Heart right ventricle (tissue), 16 donors: ENCODE results near the gene UPP2. TPM values are rescaled to one million over a fixed set of nuclear protein-coding genes. Genes with fewer than 3 reads are reported as not detected.

ENCODE experiments used
- ATAC-seq, 8 donors: fragments of 200-7000 bp; cut with Tn5 transposase; one replicate each; pipeline ENCODE4 v1.9.1; 2020; ENCODE audit warnings: mild to moderate bottlenecking in 8 of 8, moderate library complexity in 8 of 8, moderate number of reproducible peaks in 1 of 8
- DNase-seq, 2 donors: peaks; one replicate each; pipeline ENCODE4 v3.0.0-alpha.2; 2020
- H3K27ac ChIP-seq, 10 donors: fragments of 200-600 bp; sonication (generic) in 2 of 10; one replicate each; pipeline versions ENCODE4 v1.5.0 to v1.8.0; 2020 to 2022; ENCODE audit warnings: mild to moderate bottlenecking in 3 of 10
- H3K27me3 ChIP-seq, 7 donors: fragments of 200-600 bp; one replicate each; pipeline ENCODE4 v1.8.0; 2021 to 2022; ENCODE audit warnings: mild to moderate bottlenecking in 2 of 7
- H3K36me3 ChIP-seq, 9 donors: fragments of 200-600 bp; sonication (generic) in 1 of 9; one replicate each; pipeline versions ENCODE4 v1.5.0 to v1.8.0; 2020 to 2022; ENCODE audit warnings: mild to moderate bottlenecking in 2 of 9
- H3K4me1 ChIP-seq, 9 donors: fragments of 200-600 bp; sonication (generic) in 1 of 9; one replicate each; pipeline versions ENCODE4 v1.5.0 to v1.8.0; 2020 to 2022; ENCODE audit warnings: mild to moderate bottlenecking in 4 of 9
- H3K4me3 ChIP-seq, 10 donors: fragments of 200-600 bp; sonication (generic) in 2 of 10; one replicate each; pipeline versions ENCODE4 v1.5.0 to v1.8.0; 2020 to 2022; ENCODE audit warnings: mild to moderate bottlenecking in 7 of 10, moderate library complexity in 2 of 10
- H3K9me3 ChIP-seq, 11 donors: fragments of 200-600 bp in 10 of 11; sonication (generic) in 2 of 11; one replicate each; pipeline versions ENCODE4 v1.5.0 to v1.8.0; 2013 to 2022; ENCODE audit warnings: mild to moderate bottlenecking in 2 of 11, control low read depth in 1 of 11, moderate library complexity in 1 of 11
- WGBS, 2 donors: extraction: QIAGEN DNeasy Blood & Tissue Kit; methylation state at CpG; one replicate each; pipeline ENCODE4 v1.1.7; 2013; ENCODE audit warnings: inconsistent platforms in 1 of 2; 5-methylcytosine and 5-hydroxymethylcytosine counted together
- intact Hi-C, 10 donors: fragments of 100-400 bp; cut with DNase I; formaldehyde crosslinking; loops; one replicate each; pipeline versions ENCODE4 v1.11.1 to v1.14.2; 2022
- polyA plus RNA-seq, 2 donors: library from polyadenylated mRNA; stranded (reverse); fragments of 200-250 nt; gene quantifications; one replicate each; pipeline ENCODE4 v1.2.3, GENCODE V29; 2013
- total RNA-seq, 10 donors: library from RNA; stranded (reverse); fragmentation: NEBNext Ultra II Directional in 3 of 10; extraction: Animal tissue kit (Norgen Biotek cat#: 25700) in 3 of 10; gene quantifications; one replicate each; pipeline versions ENCODE4 v1.2.1 to v1.2.4, GENCODE V29; 2021 to 2023
- TF ChIP-seq, protein P1 (sequence below), 9 donors: fragments of 200-600 bp; sonication (generic) in 2 of 9; IDR thresholded peaks; one replicate each; pipeline versions ENCODE4 v1.5.0 to v1.8.0; 2021 to 2022; ENCODE audit warnings: antibody characterized with exemption in 9 of 9, mild to moderate bottlenecking in 5 of 9, moderate library complexity in 1 of 9
- donor health status: Arrhythmogenic right ventricular cardiomyopathy.
- donor health status: ischemic (EF 13 %, LVEDD 7.1; RV severe dilation, severe dysfunction).
- donor health status: healthy with polysubstance abuse.
- donor health status: DM: no; HTN: yes; CAD: no.
- donor health status: DM: no; HTN: no; CAD: no.
- donor health status: ischemic (EF 25% LVEDD 6.9; RV normal size, moderate dysfunction).
- donor health status: ischemic (EF 25% LVEDD 5.7; RV mildly dilated, moderate dysfunction).
- donor health status: healthy.
- donor health status: DM: yes; HTN: yes; CAD: no.
- donor health status: Ischemic cardiomyopathy.
- donor health status: ischemic (EF 35%, LVEDD 5.7; RV mildly dilated, moderate dysfunction).
- donor health status: nonischemic (EF 11% LVEDD 7.7; RV severe dilation, severe dysfunction).
- donor health status: DM: yes; HTN: yes; CAD: no.
- donor health status: PGD.
- donor health status: ischemic (EF 29% LVEDD 5.4; RV normal size, mild dysfunction).
- donor health status: nonischemic (EF 23%, LVEDD 6.1; RV moderate dilation, normal function).

UPP2 gene
- total and polyA plus RNA-seq, 12 donors, result not detected

DNA sequence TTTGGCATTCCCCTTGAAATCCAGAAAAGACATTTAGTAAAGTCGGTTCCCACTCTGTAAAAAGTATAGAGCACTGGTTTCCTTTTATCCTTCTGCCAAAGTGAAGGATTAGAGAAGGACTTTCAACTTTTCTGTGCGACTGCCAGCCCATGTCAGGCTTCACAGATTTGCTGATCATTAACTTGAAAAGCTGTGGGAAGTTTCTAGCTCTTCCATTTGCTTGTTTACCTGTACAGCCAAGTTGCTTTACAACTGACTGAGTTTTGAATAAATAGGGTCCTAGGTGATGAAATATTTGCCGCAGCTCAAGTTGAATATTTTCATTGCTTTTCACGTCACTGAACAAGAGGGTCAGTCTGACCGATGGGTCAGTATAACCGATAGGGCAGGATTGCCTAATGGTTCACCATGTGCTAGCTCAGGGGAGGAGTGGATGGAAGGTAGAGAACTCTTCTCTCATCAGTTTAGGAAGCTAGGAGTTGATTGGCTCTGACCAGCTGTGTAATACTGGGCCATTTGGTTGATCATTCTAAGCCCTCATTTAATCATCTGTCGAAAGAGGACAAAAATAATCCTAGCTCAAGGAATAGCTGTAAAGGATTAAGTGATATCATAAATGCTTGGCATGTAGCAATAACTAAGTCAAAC is 30.4 kb downstream of the UPP2 start:
- intact Hi-C loops, result no loop called here
- 95 to 97% methylated on average over 7 of the region's 7 CpGs for WGBS, 2 donors

DNA sequence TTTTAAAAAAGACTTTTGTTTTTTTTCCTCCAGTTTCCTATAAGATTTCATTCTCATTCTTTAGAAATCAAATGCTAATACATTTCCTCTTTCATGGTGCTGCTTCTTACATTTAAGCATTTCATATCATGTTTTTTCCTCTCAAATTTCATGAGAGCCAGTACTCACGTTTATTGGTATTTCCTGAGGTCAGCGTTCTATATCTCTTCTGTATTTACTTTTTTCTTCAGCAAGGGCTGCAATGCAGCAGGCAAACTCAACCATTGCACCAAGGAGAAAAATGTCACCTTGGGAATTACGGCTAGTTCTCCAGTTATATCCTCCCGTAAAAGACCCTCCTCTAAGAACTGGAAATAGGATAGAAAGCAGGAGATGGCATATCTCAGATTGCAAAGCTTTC is 32.4 kb downstream of the UPP2 start:
- TF ChIP-seq, protein P1, sequence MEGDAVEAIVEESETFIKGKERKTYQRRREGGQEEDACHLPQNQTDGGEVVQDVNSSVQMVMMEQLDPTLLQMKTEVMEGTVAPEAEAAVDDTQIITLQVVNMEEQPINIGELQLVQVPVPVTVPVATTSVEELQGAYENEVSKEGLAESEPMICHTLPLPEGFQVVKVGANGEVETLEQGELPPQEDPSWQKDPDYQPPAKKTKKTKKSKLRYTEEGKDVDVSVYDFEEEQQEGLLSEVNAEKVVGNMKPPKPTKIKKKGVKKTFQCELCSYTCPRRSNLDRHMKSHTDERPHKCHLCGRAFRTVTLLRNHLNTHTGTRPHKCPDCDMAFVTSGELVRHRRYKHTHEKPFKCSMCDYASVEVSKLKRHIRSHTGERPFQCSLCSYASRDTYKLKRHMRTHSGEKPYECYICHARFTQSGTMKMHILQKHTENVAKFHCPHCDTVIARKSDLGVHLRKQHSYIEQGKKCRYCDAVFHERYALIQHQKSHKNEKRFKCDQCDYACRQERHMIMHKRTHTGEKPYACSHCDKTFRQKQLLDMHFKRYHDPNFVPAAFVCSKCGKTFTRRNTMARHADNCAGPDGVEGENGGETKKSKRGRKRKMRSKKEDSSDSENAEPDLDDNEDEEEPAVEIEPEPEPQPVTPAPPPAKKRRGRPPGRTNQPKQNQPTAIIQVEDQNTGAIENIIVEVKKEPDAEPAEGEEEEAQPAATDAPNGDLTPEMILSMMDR (IDR thresholded peaks at IDR 0.05), result no peak
- ATAC-seq (no peak), DNase-seq (no peak)
- Histone ChIP-seq H3K36me3 (no peaks in the 10 kb centered on the region), H3K27ac (no peak overlapping the region), H3K27me3 (peaks cover 0 to 6% (median 0%) of the 10 kb centered on the region in 7 donors), H3K9me3 (no peaks in the 10 kb centered on the region), H3K4me1 (no peaks in the 10 kb centered on the region), H3K4me3 (no peak overlapping the region)
- intact Hi-C loops, result no loop called here
- 54% methylated on average over 4 of the region's 4 CpGs for WGBS, 2 donors

More for the DNA sequence above, 30.4 kb downstream of the UPP2 start:
- Histone ChIP-seq H3K27me3 (peaks cover 0 to 4% (median 0%) of the 10 kb centered on the region in 7 donors), H3K27ac (no peak overlapping the region), H3K4me1 (no peaks in the 10 kb centered on the region), H3K9me3 (no peaks in the 10 kb centered on the region), H3K4me3 (no peak overlapping the region), H3K36me3 (no peaks in the 10 kb centered on the region)
- ATAC-seq (no peak), DNase-seq (no peak)
- TF ChIP-seq, protein P1 (IDR thresholded peaks at IDR 0.05), result no peak

DNA sequence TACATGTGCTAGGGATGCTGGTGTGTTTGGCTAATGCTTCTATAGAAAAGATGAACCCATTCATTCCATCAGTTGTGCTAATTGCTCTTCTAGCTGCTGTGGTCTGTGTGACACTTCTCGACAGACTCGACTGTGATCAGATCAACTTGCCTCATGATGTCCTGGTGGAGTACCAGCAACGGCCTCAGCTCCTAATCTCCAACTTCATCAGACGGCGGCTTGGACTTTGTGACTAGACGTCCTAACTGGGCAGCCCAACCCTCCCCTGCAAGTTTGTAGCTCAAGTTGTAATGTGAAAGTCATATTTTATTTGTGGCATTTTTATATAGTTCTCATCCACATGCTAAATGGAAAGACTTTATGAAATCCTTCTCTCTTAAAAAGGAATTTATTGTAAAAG is 33.0 kb downstream of the UPP2 start:
- intact Hi-C loops, result no loop called here
- WGBS, 2 donors, result 81 to 85% methylated on average over 6 of the region's 6 CpGs
- TF ChIP-seq, protein P1 (IDR thresholded peaks at IDR 0.05), result no peak
- Histone ChIP-seq H3K4me1 (no peaks in the 10 kb centered on the region), H3K27ac (no peak overlapping the region), H3K27me3 (peaks cover 0 to 4% (median 0%) of the 10 kb centered on the region in 7 donors), H3K9me3 (no peaks in the 10 kb centered on the region), H3K4me3 (no peak overlapping the region), H3K36me3 (no peaks in the 10 kb centered on the region)
- DNase-seq (no peak), ATAC-seq (no peak)

DNA sequence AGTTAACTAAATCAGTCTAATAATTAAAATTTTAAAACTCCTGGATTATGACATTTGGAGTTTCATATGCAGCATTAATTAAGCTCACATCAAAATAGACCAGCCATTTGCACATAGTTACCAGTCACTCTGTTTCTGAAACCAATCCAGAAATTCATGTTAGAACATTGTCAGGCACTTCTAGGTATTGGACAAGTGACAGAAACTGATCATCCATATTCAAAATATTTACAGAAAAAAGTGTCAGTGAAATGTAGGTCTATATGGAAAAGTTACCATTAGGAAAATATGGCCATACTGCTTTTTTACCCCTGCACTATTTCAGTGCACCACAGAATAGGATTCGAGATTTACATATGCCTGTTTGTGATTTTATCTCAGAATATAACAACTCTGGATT is 33.4 kb downstream of the UPP2 start:
- intact Hi-C loops, result no loop called here
- Histone ChIP-seq H3K36me3 (no peaks in the 10 kb centered on the region), H3K9me3 (no peaks in the 10 kb centered on the region), H3K27me3 (peaks cover 0 to 4% (median 0%) of the 10 kb centered on the region in 7 donors), H3K27ac (no peak overlapping the region), H3K4me3 (no peak overlapping the region), H3K4me1 (no peaks in the 10 kb centered on the region)
- TF ChIP-seq, protein P1 (IDR thresholded peaks at IDR 0.05), result no peak
- no peak for ATAC-seq
- no peak for DNase-seq
- WGBS, 2 donors, result 80 to 93% methylated on average over 1 of the region's 1 CpG
